H1 (cell line): ENCODE measurements around the gene FAM163A. TPM values are rescaled to one million over a fixed set of nuclear protein-coding genes. Genes with fewer than 3 reads are reported as not detected.

Experiments
- CTCF ChIA-PET: fragments of 300-600 bp; sonication (Branson Sonifier 250); formaldehyde crosslinking; loops from one replicate; lab custom pipeline; 2021; ENCODE audit not compliant: partially characterized antibody; lab: Charles Lee
- POLR2A ChIA-PET: fragments of 300-600 bp; sonication (Branson Sonifier 250); formaldehyde crosslinking; loops from one replicate; lab custom pipeline; 2021; ENCODE audit warnings: inconsistent platforms; ENCODE audit not compliant: partially characterized antibody; lab: Charles Lee
- DNase-seq, 2 experiments: peaks; one replicate each; pipeline versions ENCODE4 v3.0.0 to v3.0.0-alpha.2; 2010 to 2022; ENCODE audit warnings: low spot score in 2 of 2, low read depth in 1 of 2, mixed read lengths in 1 of 2
- FAIRE-seq: peaks from 2 replicates; lab custom pipeline; 2011; peaks lifted over from hg19 to GRCh38; lab: Jason Lieb, UNC
- H2AFZ ChIP-seq: 2 replicates; pipeline ENCODE4 v1.8.1; 2012; ENCODE audit warnings: low read length, inconsistent platforms
- H2AK5ac ChIP-seq: 2 replicates; pipeline ENCODE4 v1.6.1; 2013; ENCODE audit warnings: low read depth, low read length
- H2BK120ac ChIP-seq: replicated peaks from 2 replicates; pipeline ENCODE3; 2013; ENCODE audit warnings: low read depth, low read length, inconsistent platforms
- H2BK12ac ChIP-seq: 2 replicates; pipeline ENCODE4 v1.6.1; 2013; ENCODE audit warnings: low read depth, low read length
- H2BK15ac ChIP-seq: 2 replicates; pipeline ENCODE4 v1.6.1; 2013; ENCODE audit warnings: low read length
- H2BK20ac ChIP-seq: 2 replicates; pipeline ENCODE4 v1.6.1; 2013; ENCODE audit warnings: low read length
- H2BK5ac ChIP-seq: 2 replicates; pipeline ENCODE4 v1.6.1; 2013; ENCODE audit warnings: low read depth, low read length
- H3K14ac ChIP-seq: 2 replicates; pipeline ENCODE4 v1.6.1; 2013; ENCODE audit warnings: inconsistent platforms; ENCODE audit not compliant: insufficient read length
- H3K18ac ChIP-seq: 2 replicates; pipeline ENCODE4 v1.6.1; 2013; ENCODE audit warnings: low read length; ENCODE audit errors: extremely low read depth
- H3K23ac ChIP-seq: 2 replicates; pipeline ENCODE4 v1.6.1; 2013; ENCODE audit warnings: inconsistent platforms; ENCODE audit not compliant: insufficient read length
- H3K23me2 ChIP-seq: 2 replicates; pipeline ENCODE4 v1.6.1; 2013; ENCODE audit warnings: low read depth, low read length
- H3K27ac ChIP-seq: 2 replicates; pipeline ENCODE4 v1.6.1; 2011; ENCODE audit warnings: low read depth, low read length, inconsistent platforms
- H3K27me3 ChIP-seq, 4 experiments: replicated peaks in 1 of 4; 1 replicate in 1 of 4; 2 replicates in 3 of 4; pipeline versions ENCODE4 v1.6.1 to v1.8.1; 2011 to 2013; ENCODE audit warnings: low read length in 3 of 4, mild to moderate bottlenecking in 3 of 4, inconsistent platforms in 2 of 4, mixed read lengths in 2 of 4, moderate library complexity in 1 of 4; ENCODE audit not compliant: control insufficient read depth in 3 of 4, insufficient read depth in 3 of 4; ENCODE audit errors: extremely low read depth in 1 of 4
- H3K36me3 ChIP-seq, 4 experiments: 2 replicates each; pipeline versions ENCODE4 v1.6.1 to v1.8.1; 2011 to 2013; ENCODE audit warnings: mild to moderate bottlenecking in 4 of 4, low read length in 3 of 4, moderate library complexity in 2 of 4, control low read depth in 1 of 4, inconsistent platforms in 1 of 4; ENCODE audit not compliant: insufficient read depth in 4 of 4, control insufficient read depth in 2 of 4
- H3K4ac ChIP-seq: replicated peaks from 2 replicates; pipeline ENCODE3; 2013; ENCODE audit warnings: low read length, low read depth, mixed read lengths, inconsistent platforms; ENCODE audit not compliant: insufficient read length
- H3K4me1 ChIP-seq, 4 experiments: replicated peaks in 1 of 4; 1 replicate in 1 of 4; 2 replicates in 3 of 4; pipeline versions ENCODE4 v1.6.1 to v1.8.1; 2011 to 2013; ENCODE audit warnings: low read length in 3 of 4, inconsistent platforms in 2 of 4, mixed read lengths in 1 of 4; ENCODE audit not compliant: insufficient read depth in 4 of 4, control insufficient read depth in 3 of 4
- H3K4me2 ChIP-seq, 2 experiments: 2 replicates each; pipeline versions ENCODE4 v1.6.1 to v1.8.1; 2011 to 2013; ENCODE audit warnings: low read depth in 2 of 2, low read length in 2 of 2, control low read depth in 1 of 2, inconsistent platforms in 1 of 2, mild to moderate bottlenecking in 1 of 2; ENCODE audit not compliant: insufficient read depth in 1 of 2
- H3K4me3 ChIP-seq, 4 experiments: fragments of 200-600, 300-600 bp in 1 of 4; sonication (generic), shearing (Covaris generic), sonication (Bioruptor Twin) in 1 of 4; 2 replicates each; pipeline versions ENCODE4 v1.5.1 to v1.8.1; 2011 to 2016; ENCODE audit warnings: low read length in 4 of 4, low read depth in 3 of 4, control low read depth in 2 of 4, inconsistent platforms in 2 of 4, mild to moderate bottlenecking in 2 of 4, mixed read lengths in 1 of 4, moderate library complexity in 1 of 4; ENCODE audit not compliant: insufficient read depth in 2 of 4; ENCODE audit errors: extremely low read depth in 1 of 4
- H3K56ac ChIP-seq: replicated peaks from 2 replicates; pipeline ENCODE3; 2013; ENCODE audit warnings: low read depth, mild to moderate bottlenecking, mixed read lengths, low read length, inconsistent platforms; ENCODE audit not compliant: insufficient read length
- H3K79me1 ChIP-seq: 2 replicates; pipeline ENCODE4 v1.6.1; 2013; ENCODE audit warnings: low read depth, low read length, control low read depth
- H3K79me2 ChIP-seq, 2 experiments: 2 replicates each; pipeline versions ENCODE4 v1.6.1 to v1.8.1; 2012 to 2013; ENCODE audit warnings: low read length in 2 of 2, mild to moderate bottlenecking in 2 of 2, inconsistent platforms in 1 of 2; ENCODE audit not compliant: insufficient read depth in 2 of 2, control insufficient read depth in 1 of 2
- H3K9ac ChIP-seq, 4 experiments: replicated peaks in 1 of 4; 1 replicate in 1 of 4; 2 replicates in 3 of 4; pipeline versions ENCODE4 v1.6.1 to v1.8.1; 2011 to 2013; ENCODE audit warnings: low read depth in 3 of 4, low read length in 3 of 4, control low read depth in 2 of 4, mild to moderate bottlenecking in 2 of 4, moderate library complexity in 2 of 4, inconsistent platforms in 1 of 4; ENCODE audit errors: extremely low read depth in 1 of 4
- H3K9me3 ChIP-seq, 2 experiments: 2 replicates each; pipeline versions ENCODE4 v1.6.1 to v1.8.1; 2012 to 2013; ENCODE audit warnings: mild to moderate bottlenecking in 2 of 2, moderate library complexity in 2 of 2, control low read depth in 1 of 2, inconsistent platforms in 1 of 2, low read depth in 1 of 2, low read length in 1 of 2, mixed read lengths in 1 of 2; ENCODE audit not compliant: insufficient read depth in 2 of 2
- H4K20me1 ChIP-seq, 2 experiments: replicated peaks in 1 of 2; 2 replicates each; pipeline versions ENCODE3 to v1.8.1; 2011 to 2013; ENCODE audit warnings: inconsistent platforms in 2 of 2, low read length in 2 of 2, mild to moderate bottlenecking in 1 of 2; ENCODE audit not compliant: insufficient read depth in 2 of 2, control insufficient read depth in 1 of 2
- H4K5ac ChIP-seq: 2 replicates; pipeline ENCODE4 v1.6.1; 2013; ENCODE audit warnings: low read length, low read depth, mixed read lengths, inconsistent platforms; ENCODE audit not compliant: insufficient read length
- H4K8ac ChIP-seq: 2 replicates; pipeline ENCODE4 v1.8.0; 2013; ENCODE audit warnings: mild to moderate bottlenecking, moderate library complexity, low read length, inconsistent platforms; ENCODE audit not compliant: insufficient read depth; ENCODE audit errors: extremely low read depth
- H4K91ac ChIP-seq: replicated peaks from 2 replicates; pipeline ENCODE3; 2013; ENCODE audit warnings: low read length, mixed read lengths, inconsistent platforms; ENCODE audit not compliant: insufficient read length
- ASH2L ChIP-seq: fragments of 200-600, 300-600 bp; sonication (generic); IDR thresholded peaks from one replicate; pipeline ENCODE4 v1.7.1; 2017; ENCODE audit warnings: low read length
- CBX8 ChIP-seq: fragments of 300-800, 300-1000 bp; sonication (generic); IDR thresholded peaks from 2 replicates; pipeline ENCODE4 v1.7.1; 2016; ENCODE audit warnings: low read depth, low read length, borderline replicate concordance
- JUN ChIP-seq: IDR thresholded peaks from 2 replicates; pipeline ENCODE4 v1.6.1; 2011; ENCODE audit warnings: low read depth, mild to moderate bottlenecking, improper control_type of control experiment, low read length
- MAFK ChIP-seq: IDR thresholded peaks from 2 replicates; pipeline ENCODE4 v1.6.1; 2012; ENCODE audit warnings: low read depth, mild to moderate bottlenecking, improper control_type of control experiment, low read length
- NRF1 ChIP-seq: IDR thresholded peaks from 2 replicates; pipeline ENCODE4 v1.6.1; 2011; ENCODE audit warnings: mild to moderate bottlenecking, low read depth, low read length, improper control_type of control experiment
- SAP30 ChIP-seq: fragments of 300-600 bp; sonication (generic); IDR thresholded peaks from 2 replicates; pipeline ENCODE4 v1.7.1; 2012; ENCODE audit warnings: low read length, moderate library complexity, mild to moderate bottlenecking, inconsistent platforms; ENCODE audit not compliant: insufficient read depth, insufficient replicate concordance
- SIX5 ChIP-seq: IDR thresholded peaks from 2 replicates; pipeline ENCODE4 v1.6.1; 2011; ENCODE audit warnings: mild to moderate bottlenecking, low read depth, low read length
- TBP ChIP-seq: IDR thresholded peaks from 2 replicates; pipeline ENCODE4 v1.6.1; 2011; ENCODE audit warnings: low read depth, low read length, improper control_type of control experiment
- WGBS, 2 experiments: shearing (Covaris generic) in 1 of 2; methylation state at CpG; one replicate each; pipeline versions ENCODE4 v1.1.6 to v1.1.7; 2013 to 2015; ENCODE audit warnings: low lambda C conversion rate in 2 of 2, mixed read lengths in 2 of 2, inconsistent platforms in 1 of 2, low coverage in 1 of 2, missing lambda C conversion rate in 1 of 2; ENCODE audit not compliant: insufficient replicate concordance in 2 of 2, insufficient coverage in 1 of 2, insufficient read length in 1 of 2; ENCODE audit errors: extremely low coverage in 1 of 2, missing lambda C conversion rate in 1 of 2; 5-methylcytosine and 5-hydroxymethylcytosine counted together
- polyA plus RNA-seq, 7 experiments: library from polyadenylated mRNA; depleted of rRNA in 3 of 7; stranded (reverse) in 5 of 7; unstranded in 2 of 7; fragments of >200 nt in 5 of 7; fragments of 200-250 nt in 2 of 7; gene quantifications; 1 replicate in 5 of 7; 2 replicates in 1 of 7; 4 replicates in 1 of 7; pipeline versions ENCODE4 v1.2.1 to v1.2.3, GENCODE V29; 2011 to 2013; ENCODE audit warnings: missing spikeins in 2 of 7, mixed read lengths in 2 of 7
- total RNA-seq: library from RNA; stranded (reverse); fragmentation: NEBNext Ultra II Directional; extraction: Animal tissue kit (Norgen Biotek cat#: 25700); gene quantifications from 2 replicates; pipeline ENCODE4 v1.2.1, GENCODE V29; 2021

Gene FAM163A
- total and polyA plus RNA-seq, 2 of the 8 experiments (the other 6 are each of a cell fraction or from before 2014, with no cell fraction given): 0.13 to 0.18 TPM

GRCh38 chr1:179757933-179758332 is 14.8 kb downstream of the FAM163A start:
- no peak overlapping the region for H3K18ac ChIP-seq
- no peak overlapping the region for H2BK20ac ChIP-seq
- H3K14ac ChIP-seq: no peak overlapping the region
- no peaks in the 10 kb centered on the region for H3K36me3 ChIP-seq
- no peaks in the 10 kb centered on the region for H3K4me1 ChIP-seq
- H4K91ac ChIP-seq: no peak overlapping the region
- no peak overlapping the region for H3K4me2 ChIP-seq
- no peaks in the 10 kb centered on the region for H3K79me1 ChIP-seq
- ChIA-PET CTCF (interaction anchor here (0.9 to 1.8 kb wide), 3 partner anchors 9 to 57 kb away, joined by 3 to 5 read pairs (median 3); no protein-coding TSS in a partner anchor), POLR2A (no interaction called here)
- no peaks in the 10 kb centered on the region for H4K20me1 ChIP-seq
- no peaks in the 10 kb centered on the region for H3K79me2 ChIP-seq
- H3K23ac ChIP-seq: no peak overlapping the region
- TF ChIP-seq SIX5 (no peak), SAP30 (no peak), JUN (no peak), TBP (no peak), MAFK (no peak), NRF1 (no peak), ASH2L (no peak), CBX8 (no peak)
- H2BK5ac ChIP-seq: no peak overlapping the region
- no peak overlapping the region for H2BK120ac ChIP-seq
- no peak overlapping the region for H3K4ac ChIP-seq
- no peak overlapping the region for H2BK12ac ChIP-seq
- FAIRE-seq (no peak), DNase-seq (no peak)
- 93% methylated on average over 4 of the region's 4 CpGs; no CpG with 5 or more reads in 1 of the 2 experiments for WGBS, 2 experiments
- H3K9me3 ChIP-seq: no peaks in the 10 kb centered on the region
- no peak overlapping the region for H2AFZ ChIP-seq
- no peak overlapping the region for H3K27ac ChIP-seq
- H3K56ac ChIP-seq: no peak overlapping the region
- no peak overlapping the region for H4K8ac ChIP-seq
- H3K23me2 ChIP-seq: peaks cover 3% of the 10 kb centered on the region; the same call in 1 of the 2 replicates
- no peak overlapping the region for H4K5ac ChIP-seq
- no peak overlapping the region for H3K4me3 ChIP-seq
- no peak overlapping the region for H3K9ac ChIP-seq
- no peak overlapping the region for H2AK5ac ChIP-seq
- H2BK15ac ChIP-seq: no peak overlapping the region
- no peaks in the 10 kb centered on the region for H3K27me3 ChIP-seq
